Caco-2 (cell line): Measurements from ENCODE around the gene LTBP1. TPM values are rescaled to one million over a fixed set of nuclear protein-coding genes. Genes with fewer than 3 reads are reported as not detected.

Experiments
- BruUV-seq: library from RNA; stranded (reverse); fragments of 400-500 nt; replicated peaks from 2 replicates; lab custom pipeline; 2021; lab: Mats Ljungman, UMichigan
- CTCF ChIA-PET: fragments of 300-600 bp; sonication (Branson Sonifier 250); formaldehyde crosslinking; loops from one replicate; lab custom pipeline; 2022; ENCODE audit warnings: antibody characterized with exemption; lab: Charles Lee
- POLR2A ChIA-PET: fragments of 300-600 bp; sonication (Branson Sonifier 250); formaldehyde crosslinking; loops from one replicate; lab custom pipeline; 2022; ENCODE audit warnings: antibody characterized with exemption; lab: Charles Lee
- DNase-seq, 2 experiments: peaks; one replicate each; pipeline versions ENCODE4 v3.0.0 to v3.0.0-alpha.2; 2020 to 2022
- H3K27me3 ChIP-seq: replicated peaks from 2 replicates; pipeline ENCODE4 v1.6.0; 2011; ENCODE audit warnings: low read length; ENCODE audit not compliant: control insufficient read depth, insufficient read depth
- H3K36me3 ChIP-seq: 2 replicates; pipeline ENCODE4 v1.5.1; 2011; ENCODE audit warnings: low read length; ENCODE audit not compliant: control insufficient read depth, insufficient read depth
- H3K4me1 ChIP-seq: fragments of 250-450 bp; sonication (Bioruptor Pico); 2 replicates; pipeline ENCODE4 v1.5.1; 2020; ENCODE audit warnings: mild to moderate bottlenecking
- H3K4me3 ChIP-seq: 2 replicates; pipeline ENCODE4 v1.5.1; 2011; ENCODE audit warnings: low read depth, mild to moderate bottlenecking, control low read depth, low read length
- H3K9me3 ChIP-seq: fragments of 250-450 bp; sonication (Bioruptor Pico); 2 replicates; pipeline ENCODE4 v1.5.1; 2020; ENCODE audit warnings: mild to moderate bottlenecking, moderate library complexity
- H3K27ac Mint-ChIP-seq: one replicate; pipeline ENCODE4 v1.8.0; 2022; ENCODE audit warnings: mixed read lengths; ENCODE audit not compliant: unreplicated experiment
- H3K27me3 Mint-ChIP-seq: one replicate; pipeline ENCODE4 v1.8.0; 2022; ENCODE audit warnings: mixed read lengths; ENCODE audit not compliant: insufficient read depth, unreplicated experiment
- H3K36me3 Mint-ChIP-seq: one replicate; pipeline ENCODE4 v1.8.0; 2022; ENCODE audit warnings: mild to moderate bottlenecking, mixed read lengths; ENCODE audit not compliant: insufficient read depth, unreplicated experiment
- H3K4me1 Mint-ChIP-seq: one replicate; pipeline ENCODE4 v1.8.0; 2022; ENCODE audit warnings: low read depth, mixed read lengths; ENCODE audit not compliant: unreplicated experiment
- H3K4me3 Mint-ChIP-seq: one replicate; pipeline ENCODE4 v1.8.0; 2022; ENCODE audit warnings: mild to moderate bottlenecking, moderate library complexity, mixed read lengths; ENCODE audit not compliant: unreplicated experiment
- H3K9me3 Mint-ChIP-seq: one replicate; pipeline ENCODE4 v1.8.0; 2022; ENCODE audit warnings: mixed read lengths; ENCODE audit not compliant: unreplicated experiment
- intact Hi-C: fragments of 100-400 bp; cut with micrococcal nuclease; formaldehyde crosslinking; loops from one replicate; pipeline ENCODE4 v1.10.0; 2022; ENCODE audit not compliant: unreplicated experiment
- total RNA-seq: library from RNA; stranded (reverse); gene quantifications from 2 replicates; pipeline ENCODE4 v1.2.3, GENCODE V29; 2022
- TF ChIP-seq, protein P1 (sequence below), 2 experiments: fragments of 200-600 bp in 1 of 2; IDR thresholded peaks; 1 replicate in 1 of 2; 2 replicates in 1 of 2; pipeline versions ENCODE4 v1.5.1 to v1.8.0; 2011 to 2022; ENCODE audit warnings: antibody characterized with exemption in 1 of 2, control low read depth in 1 of 2, inconsistent platforms in 1 of 2, low read depth in 1 of 2, low read length in 1 of 2, mild to moderate bottlenecking in 1 of 2, moderate library complexity in 1 of 2; ENCODE audit not compliant: insufficient read depth in 1 of 2, severe bottlenecking in 1 of 2, unreplicated experiment in 1 of 2

Gene LTBP1
- total RNA-seq, 1 experiment from 2014 or later, result 64.2 TPM

DNA sequence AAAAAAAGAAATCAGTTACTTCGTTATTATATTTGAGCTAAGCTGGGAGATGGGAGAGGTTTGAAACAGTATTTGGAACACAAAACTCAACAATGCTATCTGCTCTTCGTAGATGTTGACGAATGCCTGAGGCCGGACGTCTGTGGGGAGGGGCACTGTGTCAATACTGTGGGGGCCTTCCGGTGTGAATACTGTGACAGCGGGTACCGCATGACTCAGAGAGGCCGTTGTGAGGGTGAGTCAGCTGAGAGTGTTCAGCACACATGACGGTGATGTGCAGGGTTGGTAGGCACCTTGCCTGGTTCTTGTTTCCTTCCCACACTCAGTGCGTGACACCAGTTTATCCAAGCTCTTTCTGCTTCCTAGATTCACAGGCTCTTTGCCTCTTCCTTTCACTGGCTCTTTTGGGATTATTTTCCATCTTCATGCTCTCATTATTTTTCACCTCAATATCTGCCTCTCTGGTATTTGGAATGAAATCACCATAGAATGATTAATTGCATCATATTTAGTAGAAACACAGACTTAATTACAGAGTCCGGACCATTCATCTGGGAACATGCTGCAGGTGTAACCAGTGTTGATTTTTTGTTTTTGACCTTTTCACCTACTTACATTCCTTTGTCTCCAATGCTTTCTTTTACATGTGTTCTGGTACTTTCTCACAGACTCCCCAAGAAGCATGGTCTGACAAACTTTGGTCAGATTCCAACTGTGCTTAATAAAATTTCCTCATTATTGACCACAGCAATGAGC is 329.1 kb downstream of the LTBP1 start:
- H3K4me3 ChIP-seq, result no peak overlapping the region
- no peaks in the 10 kb centered on the region for H3K9me3 ChIP-seq
- Mint-ChIP-seq H3K27ac (peak overlapping the region; percentile 4), H3K27me3 (no peaks in the 10 kb centered on the region), H3K4me1 (peaks cover 17% of the 10 kb centered on the region), H3K9me3 (no peaks in the 10 kb centered on the region), H3K36me3 (peaks cover 11% of the 10 kb centered on the region), H3K4me3 (no peak overlapping the region)
- no peaks in the 10 kb centered on the region for H3K27me3 ChIP-seq
- intact Hi-C loops, result no loop called here
- TF ChIP-seq, protein P1, sequence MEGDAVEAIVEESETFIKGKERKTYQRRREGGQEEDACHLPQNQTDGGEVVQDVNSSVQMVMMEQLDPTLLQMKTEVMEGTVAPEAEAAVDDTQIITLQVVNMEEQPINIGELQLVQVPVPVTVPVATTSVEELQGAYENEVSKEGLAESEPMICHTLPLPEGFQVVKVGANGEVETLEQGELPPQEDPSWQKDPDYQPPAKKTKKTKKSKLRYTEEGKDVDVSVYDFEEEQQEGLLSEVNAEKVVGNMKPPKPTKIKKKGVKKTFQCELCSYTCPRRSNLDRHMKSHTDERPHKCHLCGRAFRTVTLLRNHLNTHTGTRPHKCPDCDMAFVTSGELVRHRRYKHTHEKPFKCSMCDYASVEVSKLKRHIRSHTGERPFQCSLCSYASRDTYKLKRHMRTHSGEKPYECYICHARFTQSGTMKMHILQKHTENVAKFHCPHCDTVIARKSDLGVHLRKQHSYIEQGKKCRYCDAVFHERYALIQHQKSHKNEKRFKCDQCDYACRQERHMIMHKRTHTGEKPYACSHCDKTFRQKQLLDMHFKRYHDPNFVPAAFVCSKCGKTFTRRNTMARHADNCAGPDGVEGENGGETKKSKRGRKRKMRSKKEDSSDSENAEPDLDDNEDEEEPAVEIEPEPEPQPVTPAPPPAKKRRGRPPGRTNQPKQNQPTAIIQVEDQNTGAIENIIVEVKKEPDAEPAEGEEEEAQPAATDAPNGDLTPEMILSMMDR (IDR thresholded peaks at IDR 0.05; ENCODE audit: insufficient read depth in 1 of 2, low read depth in 1 of 2, low read length in 1 of 2, severe bottlenecking in 1 of 2, unreplicated experiment in 1 of 2), result no peak
- ChIA-PET POLR2A (no interaction called here), CTCF (no interaction called here)
- H3K36me3 ChIP-seq, result no peaks in the 10 kb centered on the region
- no TSS peak for BruUV-seq
- peak; percentile 21 to 51 for DNase-seq
- H3K4me1 ChIP-seq, result 0 out of 2 replicates have a peak, but pooled peaks cover 4% of the 10 kb centered on the region

DNA sequence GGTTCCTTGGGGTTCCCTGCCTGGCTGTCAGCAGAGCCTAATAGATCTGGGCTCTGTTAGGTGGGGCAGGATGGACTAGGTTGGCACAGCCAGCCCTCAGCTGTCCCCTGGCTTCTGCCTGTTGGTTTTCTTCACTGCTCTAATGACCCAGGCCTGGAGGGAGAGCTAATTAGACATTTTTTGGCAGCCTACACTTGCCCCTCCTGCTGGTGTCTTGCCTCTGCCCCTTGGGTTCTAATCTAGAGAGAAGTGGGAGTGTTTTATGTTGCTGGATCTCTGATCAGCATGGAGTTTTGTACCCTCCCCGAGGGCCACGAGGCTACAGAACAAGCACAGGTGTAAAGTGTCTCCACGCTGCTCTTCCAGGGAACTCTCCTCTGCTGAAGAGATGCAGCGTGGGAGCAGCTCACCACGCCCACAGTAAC is 330.3 kb downstream of the LTBP1 start:
- H3K4me1 ChIP-seq, result 0 out of 2 replicates have a peak, but pooled peaks cover 4% of the 10 kb centered on the region
- ChIA-PET CTCF (no interaction called here), POLR2A (no interaction called here)
- H3K27me3 ChIP-seq, result no peaks in the 10 kb centered on the region
- Mint-ChIP-seq H3K36me3 (peaks cover 11% of the 10 kb centered on the region), H3K4me1 (peaks cover 17% of the 10 kb centered on the region), H3K4me3 (no peak overlapping the region), H3K27ac (peak overlapping the region; percentile 12), H3K9me3 (no peaks in the 10 kb centered on the region), H3K27me3 (no peaks in the 10 kb centered on the region)
- no peaks in the 10 kb centered on the region for H3K9me3 ChIP-seq
- H3K36me3 ChIP-seq, result no peaks in the 10 kb centered on the region
- intact Hi-C loops, result no loop called here
- no TSS peak for BruUV-seq
- no peak overlapping the region for H3K4me3 ChIP-seq
- DNase-seq, result no peak
- TF ChIP-seq, protein P1 (IDR thresholded peaks at IDR 0.05; ENCODE audit: insufficient read depth in 1 of 2, low read depth in 1 of 2, low read length in 1 of 2, severe bottlenecking in 1 of 2, unreplicated experiment in 1 of 2), result no peak

DNA sequence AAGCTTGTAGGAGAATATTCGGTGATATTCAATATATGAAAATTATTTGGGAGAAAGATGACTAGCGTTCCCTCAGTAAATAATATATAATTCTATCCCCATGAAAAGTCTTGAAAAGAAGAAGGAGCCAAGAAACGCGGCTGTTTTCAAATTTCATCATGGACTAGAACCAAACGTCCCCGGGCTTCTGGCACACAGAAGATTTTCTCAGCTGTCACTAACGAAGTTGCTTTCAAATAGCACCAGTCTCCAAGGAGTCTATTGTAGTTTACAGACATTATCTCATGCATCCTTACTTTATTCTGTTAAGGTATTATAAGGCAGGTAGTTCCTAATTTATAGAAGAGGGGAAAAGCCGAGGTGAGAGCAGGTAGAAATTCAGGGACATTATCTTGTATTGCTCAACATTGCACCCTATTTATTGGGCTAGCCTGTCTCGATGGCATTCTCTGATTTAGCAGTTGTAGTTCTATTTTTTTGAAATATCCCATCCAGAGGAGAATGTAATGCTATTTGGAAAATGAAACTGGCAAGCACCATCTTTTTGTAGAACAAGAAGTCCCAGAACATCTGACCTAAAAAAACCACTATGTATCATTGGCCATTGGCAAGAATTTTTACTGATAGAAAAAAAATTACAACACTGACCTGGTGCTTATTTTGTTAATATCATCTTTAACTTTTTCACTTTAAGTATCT is 331.6 kb downstream of the LTBP1 start:
- no peak for DNase-seq
- peaks cover 11% of the 10 kb centered on the region for H3K36me3 Mint-ChIP-seq
- Histone ChIP-seq H3K9me3 (no peaks in the 10 kb centered on the region), H3K4me3 (no peak overlapping the region), H3K4me1 (0 out of 2 replicates have a peak, but pooled peaks cover 4% of the 10 kb centered on the region), H3K36me3 (no peaks in the 10 kb centered on the region), H3K27me3 (no peaks in the 10 kb centered on the region)
- TF ChIP-seq, protein P1 (IDR thresholded peaks at IDR 0.05; ENCODE audit: insufficient read depth in 1 of 2, low read depth in 1 of 2, low read length in 1 of 2, severe bottlenecking in 1 of 2, unreplicated experiment in 1 of 2), result no peak
- ChIA-PET POLR2A (no interaction called here), CTCF (no interaction called here)
- no TSS peak for BruUV-seq
- intact Hi-C loops, result no loop called here
- H3K27me3 Mint-ChIP-seq, result no peaks in the 10 kb centered on the region
- peaks cover 11% of the 10 kb centered on the region for H3K4me1 Mint-ChIP-seq
- no peak overlapping the region for H3K27ac Mint-ChIP-seq
- no peaks in the 10 kb centered on the region for H3K9me3 Mint-ChIP-seq
- H3K4me3 Mint-ChIP-seq, result no peak overlapping the region
